ENCODE data around the gene NCAPG2. TPM values are rescaled to one million over a fixed set of nuclear protein-coding genes. Genes with fewer than 3 reads are reported as not detected.
A peak's percentile ranks its signal among the peaks of the same experiment; 100 is the strongest.

NCAPG2 gene
- total and polyA plus RNA-seq, 2 of the 13 experiments (the other 11 are each of a cell fraction or from before 2014, with no cell fraction given) = 15.1 to 30.7 TPM

DNA sequence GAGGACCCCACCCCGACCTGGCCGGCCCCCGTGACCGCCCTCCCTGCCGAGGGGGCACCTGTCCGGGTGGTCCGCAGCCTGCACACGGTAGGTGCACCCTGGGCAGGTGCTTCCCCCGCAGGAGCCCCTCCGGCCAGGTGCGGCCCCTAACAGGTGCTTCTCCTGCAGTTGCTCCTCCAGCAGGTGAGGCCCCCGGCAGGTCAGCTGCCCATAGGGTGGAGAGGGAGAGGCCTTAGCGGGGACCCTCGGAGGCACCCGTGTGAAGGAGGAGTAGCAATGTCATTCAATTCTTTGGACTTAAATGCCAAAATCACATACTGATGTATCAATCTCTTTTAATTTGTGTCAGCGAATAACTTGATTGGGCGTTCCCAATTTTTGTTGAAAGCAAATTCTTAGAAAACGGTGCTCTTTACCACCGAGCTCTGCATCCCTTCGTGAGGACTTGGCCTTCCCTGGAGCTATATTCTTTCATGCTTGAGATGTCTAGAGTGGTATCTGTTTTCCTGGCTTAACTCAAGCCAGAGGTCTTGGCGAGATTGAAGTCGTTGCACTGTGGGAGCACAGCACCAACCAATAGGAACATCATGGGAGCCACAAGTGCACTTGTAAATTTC is 738 bp upstream of the NCAPG2 start (continued):
- TF ChIP-seq ZNF567 (CRISPR knock-in tag; IDR thresholded peaks at IDR 0.05; ENCODE audit: borderline replicate concordance) (no peak), MLLT10 (CRISPR knock-in tag; IDR thresholded peaks at IDR 0.05) (no peak), ASH2L (IDR thresholded peaks at IDR 0.05; ENCODE audit: insufficient read length, low read depth, low read length) (peak; percentile 3), HMGA1 (CRISPR knock-in tag; conservative IDR thresholded peaks at IDR 0.05) (no peak), ZNF850 (CRISPR knock-in tag; conservative IDR thresholded peaks at IDR 0.05) (no peak), HCFC1 (IDR thresholded peaks at IDR 0.05; ENCODE audit: low read depth, low read length) (no peak), ZBTB7B (CRISPR knock-in tag; IDR thresholded peaks at IDR 0.05) (0 out of 2 replicates have a peak, but pooled peaks have one; percentile 11), XBP1 (CRISPR knock-in tag; IDR thresholded peaks at IDR 0.05) (no peak), RXRA (CRISPR knock-in tag; IDR thresholded peaks at IDR 0.05) (0 out of 2 replicates have a peak, but pooled peaks have one; percentile 25), REXO4 (CRISPR knock-in tag; IDR thresholded peaks at IDR 0.05; ENCODE audit: borderline replicate concordance) (no peak), ZSCAN25 (CRISPR knock-in tag; IDR thresholded peaks at IDR 0.05) (no peak), RFXANK (CRISPR knock-in tag; IDR thresholded peaks at IDR 0.05) (no peak), RCOR2 (CRISPR knock-in tag; IDR thresholded peaks at IDR 0.05) (no peak), KDM1A (CRISPR knock-in tag; IDR thresholded peaks at IDR 0.05) (no peak), ZNF674 (CRISPR knock-in tag; IDR thresholded peaks at IDR 0.05; ENCODE audit: low read depth) (no peak), GATAD2A (CRISPR knock-in tag; IDR thresholded peaks at IDR 0.05) (no peak), NCOR1 (IDR thresholded peaks at IDR 0.05; ENCODE audit: borderline replicate concordance, low read length) (no peak), ZNF550 (CRISPR knock-in tag; IDR thresholded peaks at IDR 0.05; ENCODE audit: borderline replicate concordance) (no peak), RARG (CRISPR knock-in tag; IDR thresholded peaks at IDR 0.05; ENCODE audit: low read depth) (no peak), ZKSCAN8 (CRISPR knock-in tag; IDR thresholded peaks at IDR 0.05; ENCODE audit: borderline replicate concordance) (peak; percentile 9; the same call in 1 of the 2 replicates), ZNF768 (CRISPR knock-in tag; IDR thresholded peaks at IDR 0.05) (0 out of 2 replicates have a peak, but pooled peaks have one; percentile 5), NR2F6 (IDR thresholded peaks at IDR 0.05) (no peak), NR2F6 (CRISPR knock-in tag; IDR thresholded peaks at IDR 0.05) (no peak), ZNF644 (CRISPR knock-in tag; IDR thresholded peaks at IDR 0.05; ENCODE audit: low read depth) (no peak), ZFP1 (CRISPR knock-in tag; IDR thresholded peaks at IDR 0.05) (0 out of 2 replicates have a peak, but pooled peaks have one; percentile 15), ARNT (IDR thresholded peaks at IDR 0.05) (no peak), ZNF605 (CRISPR knock-in tag; IDR thresholded peaks at IDR 0.05) (peak; percentile 50; the same call in 1 of the 2 replicates), ZFP36L1 (CRISPR knock-in tag; IDR thresholded peaks at IDR 0.05) (peak; percentile 2; the same call in 1 of the 2 replicates)
- TF ChIP-seq, protein P1, sequence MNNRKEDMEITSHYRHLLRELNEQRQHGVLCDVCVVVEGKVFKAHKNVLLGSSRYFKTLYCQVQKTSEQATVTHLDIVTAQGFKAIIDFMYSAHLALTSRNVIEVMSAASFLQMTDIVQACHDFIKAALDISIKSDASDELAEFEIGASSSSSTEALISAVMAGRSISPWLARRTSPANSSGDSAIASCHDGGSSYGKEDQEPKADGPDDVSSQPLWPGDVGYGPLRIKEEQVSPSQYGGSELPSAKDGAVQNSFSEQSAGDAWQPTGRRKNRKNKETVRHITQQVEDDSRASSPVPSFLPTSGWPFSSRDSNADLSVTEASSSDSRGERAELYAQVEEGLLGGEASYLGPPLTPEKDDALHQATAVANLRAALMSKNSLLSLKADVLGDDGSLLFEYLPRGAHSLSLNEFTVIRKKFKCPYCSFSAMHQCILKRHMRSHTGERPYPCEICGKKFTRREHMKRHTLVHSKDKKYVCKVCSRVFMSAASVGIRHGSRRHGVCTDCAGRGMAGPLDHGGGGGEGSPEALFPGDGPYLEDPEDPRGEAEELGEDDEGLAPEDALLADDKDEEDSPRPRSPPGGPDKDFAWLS (CRISPR knock-in tag; IDR thresholded peaks at IDR 0.05; ENCODE audit: borderline replicate concordance) = no peak
- TF ChIP-seq, protein P2, sequence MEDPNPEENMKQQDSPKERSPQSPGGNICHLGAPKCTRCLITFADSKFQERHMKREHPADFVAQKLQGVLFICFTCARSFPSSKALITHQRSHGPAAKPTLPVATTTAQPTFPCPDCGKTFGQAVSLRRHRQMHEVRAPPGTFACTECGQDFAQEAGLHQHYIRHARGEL (CRISPR knock-in tag; IDR thresholded peaks at IDR 0.05) = no peak
- TF ChIP-seq, protein P3, sequence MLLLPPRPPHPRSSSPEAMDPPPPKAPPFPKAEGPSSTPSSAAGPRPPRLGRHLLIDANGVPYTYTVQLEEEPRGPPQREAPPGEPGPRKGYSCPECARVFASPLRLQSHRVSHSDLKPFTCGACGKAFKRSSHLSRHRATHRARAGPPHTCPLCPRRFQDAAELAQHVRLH (CRISPR knock-in tag; IDR thresholded peaks at IDR 0.05; ENCODE audit: borderline replicate concordance, low read depth) = no peak
- TF ChIP-seq, protein P4, sequence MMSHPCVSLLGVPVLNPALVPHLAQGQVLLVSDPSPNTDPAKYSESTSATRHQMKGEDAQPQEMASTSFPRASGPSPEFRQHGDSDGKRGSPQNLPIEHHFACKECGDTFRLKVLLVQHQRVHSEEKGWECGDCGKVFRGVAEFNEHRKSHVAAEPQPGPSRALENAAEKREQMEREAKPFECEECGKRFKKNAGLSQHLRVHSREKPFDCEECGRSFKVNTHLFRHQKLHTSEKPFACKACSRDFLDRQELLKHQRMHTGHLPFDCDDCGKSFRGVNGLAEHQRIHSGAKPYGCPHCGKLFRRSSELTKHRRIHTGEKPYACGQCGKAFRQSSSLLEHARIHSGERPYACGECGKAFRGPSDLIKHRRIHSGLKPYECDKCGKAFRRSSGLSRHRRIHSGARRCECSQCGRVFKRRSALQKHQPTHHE (CRISPR knock-in tag; IDR thresholded peaks at IDR 0.05; ENCODE audit: borderline replicate concordance) = no peak

Data from HepG2 (cell line).